Measurements from ENCODE around the gene LAMB1. TPM values are rescaled to one million over a fixed set of nuclear protein-coding genes. Genes with fewer than 3 reads are reported as not detected.

The LAMB1 gene
- total RNA-seq, 1 experiment from 2014 or later, result 32.0 TPM

- RAD21 ChIA-PET (ENCODE audit: low non-redundant PET in 1 of 2, low total read pairs in 2 of 2, uncharacterized antibody in 2 of 2, unreplicated experiment in 2 of 2), result no interaction called here
- no peaks in the 10 kb centered on the region for H4K20me1 ChIP-seq (ENCODE audit: insufficient read depth)
Observed at GRCh38 chr7:107931740-107932515, 71.0 kb downstream of the LAMB1 start.

More at GRCh38 chr7:107931740-107932515, 71.0 kb downstream of the LAMB1 start:
- ChIA-PET POLR2A (no interaction called here), CTCF (no interaction called here)
- TF ChIP-seq SIN3A (IDR thresholded peaks at IDR 0.05; ENCODE audit: low read depth), result no peak
- TF ChIP-seq FOSL1 (IDR thresholded peaks at IDR 0.05; ENCODE audit: low read depth), result no peak
- TF ChIP-seq CBX3 (IDR thresholded peaks at IDR 0.05; ENCODE audit: low read depth), result no peak
- TF ChIP-seq SRF (IDR thresholded peaks at IDR 0.05; ENCODE audit: low read depth), result no peak
- no peak for TF ChIP-seq YY1 (IDR thresholded peaks at IDR 0.05; ENCODE audit: extremely low read depth, insufficient replicate concordance, low read depth, low read length)
- TF ChIP-seq RAD21 (IDR thresholded peaks at IDR 0.05; ENCODE audit: low read depth), result no peak
- TF ChIP-seq SP1 (IDR thresholded peaks at IDR 0.05; ENCODE audit: low read depth), result no peak
- TF ChIP-seq CTCF (IDR thresholded peaks at IDR 0.05 in 2 of 3, conservative IDR thresholded peaks at IDR 0.05 in 1 of 3; ENCODE audit: borderline replicate concordance in 1 of 3, insufficient read depth in 1 of 3, low read depth in 2 of 3, low read length in 2 of 3), result no peak
- TF ChIP-seq MAX (IDR thresholded peaks at IDR 0.05), result no peak
- no peak for TF ChIP-seq POLR2AphosphoS5 (IDR thresholded peaks at IDR 0.05; ENCODE audit: low read depth, low read length)
- no peak for TF ChIP-seq CEBPB (IDR thresholded peaks at IDR 0.05; ENCODE audit: low read depth)
- TF ChIP-seq ATF3 (IDR thresholded peaks at IDR 0.05), result no peak
- no peak for TF ChIP-seq EZH2phosphoT487 (IDR thresholded peaks at IDR 0.05; ENCODE audit: borderline replicate concordance)
- TF ChIP-seq ZBTB33 (IDR thresholded peaks at IDR 0.05; ENCODE audit: extremely low read depth, insufficient replicate concordance, low read length), result no peak
- no peak for TF ChIP-seq JUND (IDR thresholded peaks at IDR 0.05)
- TF ChIP-seq REST (IDR thresholded peaks at IDR 0.05; ENCODE audit: low read depth), result no peak
- H3K36me3 ChIP-seq (ENCODE audit: control insufficient read depth in 1 of 2, insufficient read depth in 2 of 2, low read length in 2 of 2), result peaks cover 17 to 34% of the 10 kb centered on the region in 2 experiments; a peak in 3 of 4 replicates
- H3K4me3 ChIP-seq (replicated peaks in 1 of 2; ENCODE audit: low read depth in 1 of 2, low read length in 2 of 2), result no peak overlapping the region
- H3K4me1 ChIP-seq (ENCODE audit: control insufficient read depth in 1 of 2, insufficient read depth in 2 of 2, low read length in 2 of 2), result peaks cover 2 to 3% of the 10 kb centered on the region in 2 experiments; a peak in 2 of 4 replicates
- no peaks in the 10 kb centered on the region for H3K27me3 ChIP-seq (ENCODE audit: insufficient read depth, low read length)
- no peak overlapping the region for H3K4me2 ChIP-seq (ENCODE audit: low read length)
- H3K9me2 ChIP-seq (ENCODE audit: insufficient read depth), result no peaks in the 10 kb centered on the region
- no peak overlapping the region for H2AFZ ChIP-seq (ENCODE audit: low read depth, low read length, poor library complexity, severe bottlenecking)
- no peak overlapping the region for H3K27ac ChIP-seq (ENCODE audit: low read depth, low read length)
- H3K79me2 ChIP-seq (ENCODE audit: insufficient read depth, low read length), result no peaks in the 10 kb centered on the region
- BruUV-seq (replicated peaks), result no TSS peak
- ATAC-seq (no peak), DNase-seq (ENCODE audit: low read depth, low spot score) (no peak)
- no peak overlapping the region for H3K9ac ChIP-seq (ENCODE audit: low read length)
- no peaks in the 10 kb centered on the region for H3K9me3 ChIP-seq (ENCODE audit: control insufficient read depth in 1 of 2, insufficient read depth in 1 of 2, low read depth in 1 of 2, low read length in 2 of 2)
- intact Hi-C loops (cut with micrococcal nuclease), result no loop called here

All from HCT116 (cell line).